HepG2 (cell line): Measurements from ENCODE around the gene PSMB3. TPM values are rescaled to one million over a fixed set of nuclear protein-coding genes. Genes with fewer than 3 reads are reported as not detected.

Source experiments
- ATAC-seq: fragments of 200-7000 bp; cut with Tn5 transposase; 3 replicates; pipeline ENCODE4 v1.9.1; 2020; ENCODE audit warnings: mild to moderate bottlenecking, moderate library complexity
- BruUV-seq: library from RNA; stranded (reverse); fragments of 400-500 nt; replicated peaks from 2 replicates; lab custom pipeline; 2021; lab: Mats Ljungman, UMichigan
- CTCF ChIA-PET: fragments of 300-600 bp; formaldehyde crosslinking; extraction: SDS; loops from one replicate; lab custom pipeline; 2021; ENCODE audit warnings: low total read pairs, inconsistent platforms, low intra/inter-chr PET ratio; lab: Yijun Ruan, JAX
- POLR2A ChIA-PET: fragments of 350-600 bp; sonication (Branson Sonifier 250); formaldehyde crosslinking; loops from one replicate; lab custom pipeline; 2020; ENCODE audit warnings: antibody characterized with exemption, inconsistent platforms; lab: Yijun Ruan, JAX
- DNase-seq: peaks from one replicate; pipeline ENCODE4 v3.0.0-alpha.2; 2015; ENCODE audit warnings: low spot score
- FAIRE-seq: peaks from 3 replicates; lab custom pipeline; 2011; peaks lifted over from hg19 to GRCh38; lab: Jason Lieb, UNC
- H2AFZ ChIP-seq: one replicate; pipeline ENCODE4 v1.6.1; 2011; ENCODE audit warnings: low read length, inconsistent platforms
- H3K27ac ChIP-seq: fragments of 300-600 bp; 3 replicates; pipeline ENCODE4 v1.8.0; 2011; ENCODE audit warnings: mixed run types, mild to moderate bottlenecking, mixed read lengths, low read length, inconsistent platforms; ENCODE audit not compliant: insufficient read depth; ENCODE audit errors: extremely low read length
- H3K27me3 ChIP-seq, 2 experiments: fragments of 200-600 bp in 1 of 2; 2 replicates in 1 of 2; 3 replicates in 1 of 2; pipeline versions ENCODE4 v1.6.0 to v1.8.0; 2011; ENCODE audit warnings: low read length in 2 of 2, mild to moderate bottlenecking in 2 of 2, moderate library complexity in 2 of 2, inconsistent platforms in 1 of 2; ENCODE audit not compliant: insufficient read depth in 2 of 2, control insufficient read depth in 1 of 2
- H3K36me3 ChIP-seq, 2 experiments: fragments of 200-600 bp in 1 of 2; replicated peaks in 1 of 2; 2 replicates in 1 of 2; 3 replicates in 1 of 2; pipeline versions ENCODE4 v1.5.1 to v1.8.0; 2011; ENCODE audit warnings: low read length in 2 of 2, inconsistent platforms in 1 of 2; ENCODE audit not compliant: insufficient read depth in 2 of 2, control insufficient read depth in 1 of 2
- H3K4me1 ChIP-seq: 2 replicates; pipeline ENCODE4 v1.5.1; 2012; ENCODE audit warnings: low read length, inconsistent platforms; ENCODE audit not compliant: insufficient read depth
- H3K4me2 ChIP-seq: 2 replicates; pipeline ENCODE4 v1.6.0; 2011; ENCODE audit warnings: low read depth, low read length, inconsistent platforms
- H3K4me3 ChIP-seq, 3 experiments: fragments of 200-600 bp in 1 of 3; sonication (generic), shearing (Covaris generic) in 1 of 3; replicated peaks in 1 of 3; 2 replicates each; pipeline ENCODE4 v1.5.1; 2011 to 2016; ENCODE audit warnings: low read length in 3 of 3, inconsistent platforms in 2 of 3, low read depth in 2 of 3, mild to moderate bottlenecking in 2 of 3, control low read depth in 1 of 3, mixed read lengths in 1 of 3; ENCODE audit not compliant: insufficient read depth in 1 of 3
- H3K79me2 ChIP-seq: one replicate; pipeline ENCODE4 v1.6.1; 2011; ENCODE audit warnings: low read length, inconsistent platforms; ENCODE audit not compliant: insufficient read depth
- H3K9ac ChIP-seq: 2 replicates; pipeline ENCODE4 v1.6.0; 2011; ENCODE audit warnings: mild to moderate bottlenecking, low read depth, low read length, inconsistent platforms; ENCODE audit not compliant: insufficient read depth
- H3K9me3 ChIP-seq: 2 replicates; pipeline ENCODE4 v1.5.1; 2012; ENCODE audit warnings: mild to moderate bottlenecking, low read length
- H4K20me1 ChIP-seq: 2 replicates; pipeline ENCODE4 v1.6.0; 2011; ENCODE audit warnings: inconsistent platforms, mild to moderate bottlenecking, low read length, moderate library complexity; ENCODE audit not compliant: insufficient read depth
- CEBPG ChIP-seq: IDR thresholded peaks from 2 replicates; pipeline ENCODE4 v1.6.1; 2016
- HNF4A ChIP-seq: sonication (generic); formaldehyde crosslinking; IDR thresholded peaks from 2 replicates; pipeline ENCODE4 v1.4.0; 2020; ENCODE audit warnings: missing genetic modification reagents
- HNF4G ChIP-seq, 2 experiments: sonication (generic) in 1 of 2; formaldehyde crosslinking in 1 of 2; IDR thresholded peaks; 2 replicates each; pipeline versions ENCODE4 v1.4.0 to v1.6.1; 2011 to 2020; ENCODE audit warnings: borderline replicate concordance in 2 of 2, low read depth in 2 of 2, mild to moderate bottlenecking in 2 of 2, low read length in 1 of 2, missing genetic modification reagents in 1 of 2, moderate library complexity in 1 of 2
- ZNF264 ChIP-seq: sonication (generic); formaldehyde crosslinking; IDR thresholded peaks from 2 replicates; pipeline ENCODE4 v1.4.0; 2020; ENCODE audit warnings: missing genetic modification reagents
- ZNF780A ChIP-seq: sonication (generic); formaldehyde crosslinking; IDR thresholded peaks from 2 replicates; pipeline ENCODE4 v1.8.0; 2022; ENCODE audit warnings: mild to moderate bottlenecking, missing genetic modification reagents, moderate library complexity
- WGBS: methylation state at CpG from one replicate; pipeline ENCODE4 v1.1.6; 2017; ENCODE audit warnings: low lambda C conversion rate; 5-methylcytosine and 5-hydroxymethylcytosine counted together
- in situ Hi-C: cut with HindIII; loops from 2 replicates; pipeline ENCODE4 v1.10.0; 2017; ENCODE audit warnings: low pct_unique_long_range_greater_than_20kb; ENCODE audit not compliant: extremely low pct_ligation_motif_present
- intact Hi-C: fragments of 100-400 bp; cut with micrococcal nuclease; formaldehyde crosslinking; loops from one replicate; pipeline ENCODE4 v1.10.0; 2022; ENCODE audit not compliant: unreplicated experiment
- polyA plus RNA-seq, 8 experiments: library from polyadenylated mRNA; depleted of rRNA in 3 of 8; stranded (reverse) in 7 of 8; unstranded in 1 of 8; fragments of >200 nt; fragmentation: Illumina TruSeq in 4 of 8; extraction: Trizol in 4 of 8; gene quantifications; 2 replicates each; pipeline versions ENCODE4 v1.2.1 to v1.2.3, GENCODE V29; 2011 to 2016; ENCODE audit warnings: low read depth in 4 of 8, missing spikeins in 1 of 8, mixed read lengths in 1 of 8; ENCODE audit not compliant: insufficient read depth in 1 of 8
- total RNA-seq, 5 experiments: library from RNA; depleted of rRNA; stranded (reverse); fragments of >200 nt; fragmentation: Illumina TruSeq; extraction: Trizol; gene quantifications; 2 replicates each; pipeline ENCODE4 v1.2.3, GENCODE V29; 2016; ENCODE audit warnings: low read depth in 1 of 5
- TF ChIP-seq, protein P1 (sequence below): sonication (generic); formaldehyde crosslinking; IDR thresholded peaks from 2 replicates; pipeline ENCODE4 v1.8.0; 2022; ENCODE audit warnings: missing genetic modification reagents, low read depth, mild to moderate bottlenecking, borderline replicate concordance
- TF ChIP-seq, protein P2 (sequence below): IDR thresholded peaks from 2 replicates; pipeline ENCODE4 v1.6.1; 2016

Gene PSMB3
- total and polyA plus RNA-seq, 2 of the 13 experiments (the other 11 are each of a cell fraction or from before 2014, with no cell fraction given): 366 to 517 TPM

DNA sequence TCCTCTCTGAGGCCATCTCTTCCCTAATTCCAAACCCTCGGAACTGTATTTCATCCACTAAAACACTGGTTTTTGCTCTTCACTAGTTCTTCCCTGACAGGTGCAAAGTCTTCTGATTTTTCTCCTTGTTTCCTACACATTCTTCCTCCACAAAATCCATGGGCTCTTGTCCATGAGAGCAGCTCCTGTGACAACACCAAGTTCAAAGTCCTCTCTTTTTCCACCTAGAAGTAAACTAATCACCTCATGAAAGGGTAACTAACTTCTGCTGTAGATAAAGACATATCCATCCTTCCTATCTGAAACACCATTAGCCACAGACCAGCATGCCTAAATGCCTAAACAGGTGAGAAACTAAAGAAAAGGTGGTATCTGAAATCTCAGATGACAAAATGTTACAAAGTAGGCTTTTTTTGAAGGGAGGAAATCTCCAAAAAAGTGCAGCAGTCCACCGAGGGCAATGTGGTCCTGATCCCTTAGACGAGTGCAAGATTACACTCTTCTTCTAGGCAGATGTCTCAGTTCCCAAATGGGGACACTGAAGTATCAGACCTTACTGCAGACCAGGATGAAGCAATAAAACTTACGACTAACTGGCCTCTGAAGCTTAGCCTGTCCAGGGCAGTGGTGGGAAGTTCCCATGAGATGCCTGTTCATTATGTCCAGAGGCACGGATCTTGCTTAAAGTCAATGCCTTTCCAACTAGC is 44.1 kb downstream of the PSMB3 start:
- intact Hi-C loops (no loop called here), in situ Hi-C loops (no loop called here)
- Histone ChIP-seq H2AFZ (no peak overlapping the region), H4K20me1 (peaks cover 22% of the 10 kb centered on the region; the same call in 1 of the 2 replicates), H3K4me3 (peak overlapping the region; percentile 7 to 90 (median 73); a peak in 2 of 6 replicates), H3K9ac (peak overlapping the region; percentile 99; the same call in 1 of the 2 replicates), H3K79me2 (peaks cover 55% of the 10 kb centered on the region), H3K36me3 (peaks cover 1 to 14% of the 10 kb centered on the region in 2 experiments), H3K27me3 (no peaks in the 10 kb centered on the region), H3K4me1 (peaks cover 39% of the 10 kb centered on the region), H3K4me2 (peak overlapping the region; percentile 86), H3K9me3 (no peaks in the 10 kb centered on the region), H3K27ac (peak overlapping the region; percentile 5)
- FAIRE-seq (no peak), DNase-seq (no peak), ATAC-seq (no peak)
- 59% methylated on average over 5 of the region's 5 CpGs for WGBS
- TF ChIP-seq HNF4G (IDR thresholded peaks at IDR 0.05; ENCODE audit: borderline replicate concordance, low read depth, low read length): 0 out of 2 replicates have a peak, but pooled peaks have one; percentile 14
- no peak for TF ChIP-seq HNF4G (CRISPR knock-in tag; IDR thresholded peaks at IDR 0.05; ENCODE audit: borderline replicate concordance, low read depth)
- 0 out of 2 replicates have a peak, but pooled peaks have one; percentile 18 for TF ChIP-seq CEBPG (CRISPR knock-in tag)
- no peak for TF ChIP-seq ZNF780A (CRISPR knock-in tag)
- TF ChIP-seq, protein P1, sequence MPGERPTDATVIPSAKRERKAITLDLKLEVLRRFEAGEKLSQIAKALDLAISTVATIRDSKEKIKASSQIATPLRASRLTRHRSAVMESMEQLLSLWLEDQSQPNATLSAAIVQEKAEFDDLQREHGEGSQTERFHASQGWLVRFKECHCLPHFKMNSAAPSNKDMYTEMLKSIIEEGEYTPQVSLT (CRISPR knock-in tag): no peak
- TF ChIP-seq HNF4A (CRISPR knock-in tag): peak; percentile 62
- peak; percentile 57; the same call in 1 of the 2 replicates for TF ChIP-seq ZNF264 (CRISPR knock-in tag)
- TF ChIP-seq, protein P2, sequence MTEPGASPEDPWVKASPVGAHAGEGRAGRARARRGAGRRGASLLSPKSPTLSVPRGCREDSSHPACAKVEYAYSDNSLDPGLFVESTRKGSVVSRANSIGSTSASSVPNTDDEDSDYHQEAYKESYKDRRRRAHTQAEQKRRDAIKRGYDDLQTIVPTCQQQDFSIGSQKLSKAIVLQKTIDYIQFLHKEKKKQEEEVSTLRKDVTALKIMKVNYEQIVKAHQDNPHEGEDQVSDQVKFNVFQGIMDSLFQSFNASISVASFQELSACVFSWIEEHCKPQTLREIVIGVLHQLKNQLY (CRISPR knock-in tag): 0 out of 2 replicates have a peak, but pooled peaks have one; percentile 27
- no TSS peak for BruUV-seq
- POLR2A ChIA-PET: interaction anchor here (1.3 to 1.8 kb wide), 5 partner anchors 8 to 120 kb away, joined by 3 to 7 read pairs (median 4); no protein-coding TSS in a partner anchor
- CTCF ChIA-PET: no interaction called here
